Bronchial epithelial cell (primary cell): ENCODE data around the gene SPATA25. TPM values are rescaled to one million over a fixed set of nuclear protein-coding genes. Genes with fewer than 3 reads are reported as not detected.
"Not testable (repeated sequence)": the region's sequence is repeated elsewhere in the genome, so short reads cannot be mapped to it uniquely, and the experiment has no call there.

Source experiments
- DNase-seq: peaks from one replicate; pipeline ENCODE4 v3.0.0-alpha.2; 2010; ENCODE audit warnings: low read depth
- FAIRE-seq: peaks from 2 replicates; lab custom pipeline; 2011; peaks lifted over from hg19 to GRCh38; lab: Jason Lieb, UNC
- H3K27me3 ChIP-seq: 2 replicates; pipeline ENCODE4 v1.5.1; 2011; ENCODE audit warnings: low read length; ENCODE audit not compliant: control insufficient read depth, insufficient read depth
- H3K36me3 ChIP-seq: 2 replicates; pipeline ENCODE4 v1.5.1; 2011; ENCODE audit warnings: low read length; ENCODE audit not compliant: control insufficient read depth, insufficient read depth
- H3K4me3 ChIP-seq: 2 replicates; pipeline ENCODE4 v1.5.1; 2011; ENCODE audit warnings: mild to moderate bottlenecking, low read depth, low read length, control low read depth
- total RNA-seq: library from RNA; depleted of rRNA; stranded (reverse); fragments of >200 nt; gene quantifications from 2 replicates; pipeline ENCODE4 v1.2.1, GENCODE V29; 2014
- TF ChIP-seq, protein P1 (sequence below): IDR thresholded peaks from 2 replicates; pipeline ENCODE4 v1.5.1; 2011; ENCODE audit warnings: mild to moderate bottlenecking, moderate library complexity, low read length, control low read depth, inconsistent platforms; ENCODE audit not compliant: insufficient read depth, severe bottlenecking

The SPATA25 gene
- total RNA-seq, 1 donor from 2014 or later: 0.53 TPM

DNA sequence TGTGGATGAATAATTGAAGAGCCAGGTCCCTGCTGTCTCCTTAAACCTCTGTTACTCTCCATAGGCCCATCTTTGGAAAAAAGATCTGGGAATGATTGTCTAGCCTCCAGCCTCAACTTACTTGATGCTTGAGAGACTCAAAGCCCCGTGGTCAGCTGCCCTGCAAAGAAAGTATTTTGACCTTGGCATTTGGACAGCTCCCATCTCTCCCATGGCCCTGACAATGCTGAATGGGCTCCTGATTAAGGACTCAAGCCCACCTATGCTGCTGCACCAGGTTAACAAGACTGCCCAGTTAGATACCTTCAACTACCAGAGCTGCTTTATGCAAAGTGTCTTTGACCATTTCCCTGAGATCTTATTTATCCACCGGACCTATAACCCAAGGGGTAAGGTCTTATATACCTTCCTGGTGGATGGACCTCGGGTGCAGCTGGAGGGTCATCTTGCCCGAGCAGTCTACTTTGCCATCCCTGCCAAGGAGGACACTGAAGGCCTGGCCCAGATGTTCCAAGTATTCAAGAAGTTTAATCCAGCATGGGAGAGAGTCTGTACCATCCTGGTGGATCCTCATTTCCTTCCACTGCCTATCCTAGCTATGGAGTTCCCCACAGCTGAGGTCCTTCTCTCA is 4.8 kb downstream of the SPATA25 start:
- peaks cover 13% of the 10 kb centered on the region for H3K36me3 ChIP-seq
- no peak for FAIRE-seq

DNA sequence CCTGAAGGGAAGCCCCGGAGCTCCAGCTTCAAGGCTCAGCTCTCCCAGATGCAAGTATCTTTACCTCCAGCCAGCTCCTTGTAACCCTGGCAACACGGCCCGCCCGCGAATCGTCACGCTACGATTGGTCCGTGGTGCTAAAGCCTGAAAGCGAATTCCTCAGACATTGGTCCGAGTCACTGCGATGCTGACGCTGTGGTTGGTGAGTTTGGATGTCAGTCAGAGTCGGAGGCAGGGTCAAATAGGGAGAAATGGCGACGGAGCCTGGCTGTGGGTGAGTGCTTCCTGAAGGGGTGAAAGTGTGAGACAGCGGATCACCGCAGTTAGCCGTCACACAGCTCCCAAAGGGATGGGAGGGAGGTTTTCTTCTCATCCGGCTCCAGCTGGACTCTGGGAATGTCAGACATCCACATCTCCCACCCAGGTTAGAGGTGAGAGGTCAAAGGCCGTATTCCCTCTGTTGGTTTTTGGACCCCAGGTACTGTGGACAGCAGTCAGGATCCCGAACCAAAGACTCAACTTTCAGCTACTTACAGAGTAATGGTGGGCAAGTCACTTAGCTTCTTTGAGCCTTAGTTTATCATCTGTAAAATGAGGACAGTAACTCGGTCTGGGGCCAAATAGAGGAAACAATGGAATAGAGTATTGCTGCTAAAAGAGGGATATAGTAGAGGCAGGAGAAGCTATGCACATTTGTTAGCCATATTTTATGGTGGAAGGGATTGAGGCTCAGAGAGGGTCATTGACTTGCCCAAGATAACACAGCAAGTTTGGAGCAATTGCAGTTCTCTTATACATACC is 6.2 kb downstream of the SPATA25 start, which contains the start of gene ZSWIM1:
Gene ZSWIM1 (plus strand): TSS at position 240 of the 801 bp plus-strand sequence. CDS start 1,366 bp downstream, outside the sequence.
- peak; percentile 77 for FAIRE-seq

More for the DNA sequence above, 4.8 kb downstream of the SPATA25 start:
- no peak overlapping the region for H3K4me3 ChIP-seq
- TF ChIP-seq, protein P1, sequence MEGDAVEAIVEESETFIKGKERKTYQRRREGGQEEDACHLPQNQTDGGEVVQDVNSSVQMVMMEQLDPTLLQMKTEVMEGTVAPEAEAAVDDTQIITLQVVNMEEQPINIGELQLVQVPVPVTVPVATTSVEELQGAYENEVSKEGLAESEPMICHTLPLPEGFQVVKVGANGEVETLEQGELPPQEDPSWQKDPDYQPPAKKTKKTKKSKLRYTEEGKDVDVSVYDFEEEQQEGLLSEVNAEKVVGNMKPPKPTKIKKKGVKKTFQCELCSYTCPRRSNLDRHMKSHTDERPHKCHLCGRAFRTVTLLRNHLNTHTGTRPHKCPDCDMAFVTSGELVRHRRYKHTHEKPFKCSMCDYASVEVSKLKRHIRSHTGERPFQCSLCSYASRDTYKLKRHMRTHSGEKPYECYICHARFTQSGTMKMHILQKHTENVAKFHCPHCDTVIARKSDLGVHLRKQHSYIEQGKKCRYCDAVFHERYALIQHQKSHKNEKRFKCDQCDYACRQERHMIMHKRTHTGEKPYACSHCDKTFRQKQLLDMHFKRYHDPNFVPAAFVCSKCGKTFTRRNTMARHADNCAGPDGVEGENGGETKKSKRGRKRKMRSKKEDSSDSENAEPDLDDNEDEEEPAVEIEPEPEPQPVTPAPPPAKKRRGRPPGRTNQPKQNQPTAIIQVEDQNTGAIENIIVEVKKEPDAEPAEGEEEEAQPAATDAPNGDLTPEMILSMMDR: no peak
- H3K27me3 ChIP-seq: no peaks in the 10 kb centered on the region
- DNase-seq: no peak

GRCh38 chr20:45878076-45878761 is 9.2 kb downstream of the SPATA25 start:
- DNase-seq: no peak
- H3K4me3 ChIP-seq: no peak overlapping the region
- no peak for FAIRE-seq
- H3K27me3 ChIP-seq: no peaks in the 10 kb centered on the region
- TF ChIP-seq, protein P1: no peak
- H3K36me3 ChIP-seq: peaks cover 9% of the 10 kb centered on the region

More for the DNA sequence above, 6.2 kb downstream of the SPATA25 start, which contains the start of gene ZSWIM1:
- no peaks in the 10 kb centered on the region for H3K27me3 ChIP-seq
- H3K36me3 ChIP-seq: peaks cover 12% of the 10 kb centered on the region
- TF ChIP-seq, protein P1: no peak
- peak within 1 kb of the TSS; percentile 63 for H3K4me3 ChIP-seq
- peak; percentile 98 for DNase-seq

GRCh38 chr20:45874576-45874975 is 12.8 kb downstream of the SPATA25 start:
- Histone ChIP-seq H3K27me3 (no peaks in the 10 kb centered on the region), H3K36me3 (peaks cover 6% of the 10 kb centered on the region), H3K4me3 (no peak overlapping the region)
- TF ChIP-seq, protein P1: no peak
- DNase-seq (no peak), FAIRE-seq (no peak)

- H3K4me3 ChIP-seq, DNase-seq, FAIRE-seq, H3K27me3 ChIP-seq, H3K36me3 ChIP-seq: not testable (repeated sequence)
Observed at GRCh38 chr20:45874104-45874481, 13.3 kb downstream of the SPATA25 start.
